Stimulated activated CD4-positive, alpha-beta T cell treated with anti-CD3 and anti-CD28 coated beads, Interleukin-4, amount 100 ng/mL, for 1 hour (primary cell): ENCODE data around the gene RING1.

Experiments
- DNase-seq: peaks from one replicate; pipeline ENCODE4 v3.0.0-alpha.2; 2020

The RING1 gene

DNA sequence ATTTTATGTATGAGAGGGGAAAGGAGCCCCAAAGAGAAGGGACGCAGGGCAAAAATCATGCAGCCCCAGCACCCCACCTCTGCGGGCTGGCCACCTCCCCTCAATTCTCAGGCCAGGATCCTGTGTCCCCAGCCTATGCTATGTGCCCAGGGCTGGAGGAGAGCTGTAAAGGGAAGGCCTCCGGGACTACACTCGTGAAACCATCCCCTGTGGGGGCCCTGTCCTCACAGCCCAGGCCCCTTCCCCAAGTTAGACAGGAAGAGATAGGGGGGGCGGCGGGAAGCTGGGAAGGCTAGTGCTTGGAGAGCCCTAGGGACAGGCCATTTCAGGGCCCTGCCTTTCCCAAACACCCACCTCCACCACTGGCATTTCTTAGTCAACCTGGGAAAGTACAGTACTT is 14.7 kb upstream of the RING1 start:
- DNase-seq: no peak

DNA sequence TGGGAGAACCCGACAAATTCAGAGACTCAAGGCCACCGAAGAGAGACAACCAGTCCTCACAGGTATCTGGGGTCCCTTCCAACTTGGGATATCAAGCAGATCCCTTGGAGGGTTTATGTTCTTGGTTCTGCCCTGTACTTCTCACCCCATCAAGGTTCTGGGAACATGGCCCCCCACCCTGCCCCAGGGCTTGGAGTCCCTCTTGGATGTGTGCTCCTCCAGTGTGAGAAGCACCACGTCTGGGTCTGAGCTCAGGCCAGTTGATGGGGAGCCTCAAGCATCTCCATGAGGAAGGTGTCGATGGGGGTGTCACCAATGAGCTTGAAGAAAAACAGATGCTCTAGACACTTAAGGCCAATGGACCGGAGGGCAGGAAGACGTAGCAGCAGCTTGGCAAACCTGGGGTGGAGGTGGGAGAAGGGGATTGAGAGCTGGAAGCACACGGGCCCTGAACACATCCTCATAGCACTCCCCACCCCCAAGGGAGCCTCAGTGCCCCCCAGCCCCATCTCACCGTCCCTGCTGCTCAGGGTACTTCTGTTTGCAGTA is 13.8 kb upstream of the RING1 start:
- DNase-seq: no peak

DNA sequence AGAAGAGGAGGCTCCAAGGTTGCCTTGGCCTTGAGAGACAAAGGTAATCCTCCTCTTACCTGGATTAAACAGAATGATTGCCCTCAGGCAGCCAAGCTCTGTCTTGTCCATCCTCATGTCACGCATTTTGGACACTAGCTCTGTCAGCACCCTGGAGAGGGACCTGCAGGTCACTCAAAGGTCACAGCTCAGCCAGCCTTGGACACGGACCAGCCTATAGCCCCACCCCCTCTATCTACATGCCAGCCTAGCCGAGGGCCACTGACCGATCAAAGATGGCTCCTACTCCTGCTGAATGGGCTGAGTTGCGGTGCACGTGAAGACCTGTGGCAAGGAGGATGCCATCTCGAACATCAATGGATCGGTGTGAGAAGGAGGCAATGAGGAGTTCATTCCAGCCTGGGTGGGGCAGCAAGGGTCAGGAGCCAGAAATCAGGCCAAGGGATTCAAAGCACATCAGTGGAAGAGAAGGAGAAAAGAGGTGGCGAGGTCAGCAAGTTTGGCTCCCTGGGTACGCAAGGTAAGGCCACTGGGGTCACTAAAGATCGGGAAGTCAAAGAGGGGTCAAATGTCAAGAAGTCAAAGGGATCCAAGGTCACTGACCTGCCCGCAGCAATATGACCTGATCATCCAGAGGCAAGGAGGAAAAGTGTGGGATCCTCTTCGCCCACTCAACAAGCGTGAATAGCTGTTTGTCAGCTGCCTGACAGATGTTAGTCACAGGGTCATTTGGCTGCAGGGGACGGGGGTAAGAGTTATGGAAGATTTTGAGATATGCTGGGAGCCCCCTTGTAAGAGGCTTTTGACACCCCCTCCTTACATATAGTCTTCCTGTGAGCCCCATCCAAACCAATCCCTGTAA is 12.8 kb upstream of the RING1 start:
- no peak for DNase-seq

DNA sequence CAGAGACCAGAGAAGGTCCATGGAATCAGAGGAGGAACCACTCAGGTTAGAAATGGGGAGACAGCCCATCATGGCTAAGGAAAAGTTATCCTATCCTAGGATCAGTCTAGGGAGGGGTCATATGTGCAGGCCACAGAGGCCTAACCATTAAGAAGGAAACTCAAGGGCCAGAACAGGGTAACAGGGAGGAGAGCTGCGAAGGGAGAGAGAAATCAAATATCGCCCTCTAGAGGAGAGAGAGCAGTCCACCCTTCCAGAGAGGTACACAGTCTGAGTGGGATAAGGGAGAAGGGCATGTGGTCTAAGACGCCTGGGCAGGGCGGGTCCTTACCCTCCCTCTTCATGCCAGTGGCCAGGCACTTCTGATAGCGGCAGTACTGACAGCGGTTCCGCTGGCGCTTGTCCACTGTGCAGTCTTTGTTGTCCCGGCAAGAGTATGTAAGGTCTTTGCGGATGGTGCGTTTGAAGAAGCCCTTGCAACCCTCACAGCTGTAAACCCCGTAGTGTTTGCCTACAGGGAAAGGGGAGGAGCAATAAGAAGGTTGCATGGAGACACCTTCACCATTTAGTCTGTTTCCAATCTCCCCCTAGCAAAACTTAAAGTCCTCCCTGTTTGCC is 10.8 kb upstream of the RING1 start:
- DNase-seq: no peak

DNA sequence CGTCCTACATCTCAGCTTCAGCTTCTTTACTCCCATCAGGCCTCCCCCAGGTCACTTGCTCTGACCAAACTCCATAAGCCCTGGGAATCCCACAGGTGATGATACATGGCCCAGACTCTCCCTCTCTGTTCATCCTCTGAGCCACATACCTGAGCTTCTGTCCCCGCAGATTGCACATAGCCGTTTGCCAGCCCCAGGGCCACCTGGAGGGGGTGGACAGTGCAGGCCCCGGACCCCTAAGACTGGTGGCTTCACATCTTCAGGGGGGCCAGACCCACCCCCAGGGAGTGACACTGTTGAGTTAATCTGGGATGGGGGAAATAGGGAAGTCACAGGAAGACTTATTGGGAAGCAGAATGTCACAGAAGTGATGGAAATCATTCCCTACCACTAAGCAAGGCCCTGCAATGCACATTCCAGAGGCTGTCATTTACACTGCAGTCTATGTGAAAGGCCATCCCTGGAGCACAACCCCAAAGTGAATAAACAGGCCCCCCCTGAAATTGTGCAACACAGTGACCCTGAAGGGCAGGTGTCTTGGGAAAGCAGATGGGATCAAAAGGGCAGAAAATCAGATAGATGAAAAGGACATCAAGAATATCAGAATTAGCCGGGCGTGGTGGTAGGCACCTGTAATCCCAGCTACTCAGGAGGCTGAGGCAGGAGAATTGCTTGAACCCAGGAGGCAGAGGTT is 10.0 kb upstream of the RING1 start:
- no peak for DNase-seq

DNA sequence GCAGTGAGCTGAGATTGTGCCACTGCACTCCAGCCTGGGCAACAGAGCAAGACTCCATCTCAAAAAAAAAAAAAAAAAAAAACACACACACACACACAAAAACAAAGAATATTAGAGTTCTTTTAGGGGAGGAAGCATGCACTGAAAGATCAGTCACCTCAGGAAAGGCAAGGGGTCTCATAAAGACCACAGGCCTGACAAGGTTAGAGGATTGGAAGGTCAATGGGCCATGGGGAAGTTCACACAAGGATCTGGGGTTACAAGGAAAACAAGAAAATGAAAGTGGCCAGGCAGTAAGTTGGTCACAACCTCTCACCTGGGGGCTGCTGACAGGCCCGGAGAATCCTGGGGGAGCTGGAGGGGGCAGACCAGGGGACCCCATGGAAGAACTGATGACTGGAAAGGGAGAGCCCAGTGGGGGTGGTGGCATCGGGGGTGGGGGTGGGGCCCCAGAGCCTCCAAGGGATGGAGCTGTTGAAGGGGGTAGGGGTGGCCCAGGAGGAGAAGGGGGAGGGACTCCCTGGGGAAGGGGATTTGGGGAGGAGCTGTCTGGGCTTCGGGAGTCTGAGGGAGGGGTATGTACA is 9.4 kb upstream of the RING1 start:
- DNase-seq: no peak

DNA sequence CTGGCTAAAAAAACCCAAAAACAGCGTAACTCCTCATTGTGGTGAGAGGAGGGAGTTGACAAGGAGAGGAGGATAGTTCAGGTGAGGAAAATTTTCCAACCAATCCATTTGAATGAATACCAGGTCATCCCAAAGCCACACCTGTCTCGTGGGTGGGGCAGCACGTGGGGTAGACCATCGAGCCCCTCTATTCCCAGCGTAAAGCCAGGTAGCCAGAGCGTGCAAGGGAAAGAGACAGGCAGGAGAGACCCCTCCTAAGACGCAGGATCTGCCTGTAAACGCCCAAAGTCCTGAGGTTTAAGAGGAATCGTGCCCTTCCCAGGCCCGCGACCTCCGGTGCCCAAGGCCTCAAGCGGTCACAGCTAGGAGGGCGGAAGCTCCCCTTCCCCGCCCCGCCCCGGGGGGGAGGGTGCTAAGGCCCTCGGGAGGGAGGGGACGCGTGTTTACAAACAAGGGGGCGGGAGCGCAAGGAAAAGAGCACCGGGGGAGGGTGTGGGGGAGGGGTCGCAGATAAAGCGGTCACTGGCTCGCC is 8.5 kb upstream of the RING1 start:
- DNase-seq: peak; percentile 74

DNA sequence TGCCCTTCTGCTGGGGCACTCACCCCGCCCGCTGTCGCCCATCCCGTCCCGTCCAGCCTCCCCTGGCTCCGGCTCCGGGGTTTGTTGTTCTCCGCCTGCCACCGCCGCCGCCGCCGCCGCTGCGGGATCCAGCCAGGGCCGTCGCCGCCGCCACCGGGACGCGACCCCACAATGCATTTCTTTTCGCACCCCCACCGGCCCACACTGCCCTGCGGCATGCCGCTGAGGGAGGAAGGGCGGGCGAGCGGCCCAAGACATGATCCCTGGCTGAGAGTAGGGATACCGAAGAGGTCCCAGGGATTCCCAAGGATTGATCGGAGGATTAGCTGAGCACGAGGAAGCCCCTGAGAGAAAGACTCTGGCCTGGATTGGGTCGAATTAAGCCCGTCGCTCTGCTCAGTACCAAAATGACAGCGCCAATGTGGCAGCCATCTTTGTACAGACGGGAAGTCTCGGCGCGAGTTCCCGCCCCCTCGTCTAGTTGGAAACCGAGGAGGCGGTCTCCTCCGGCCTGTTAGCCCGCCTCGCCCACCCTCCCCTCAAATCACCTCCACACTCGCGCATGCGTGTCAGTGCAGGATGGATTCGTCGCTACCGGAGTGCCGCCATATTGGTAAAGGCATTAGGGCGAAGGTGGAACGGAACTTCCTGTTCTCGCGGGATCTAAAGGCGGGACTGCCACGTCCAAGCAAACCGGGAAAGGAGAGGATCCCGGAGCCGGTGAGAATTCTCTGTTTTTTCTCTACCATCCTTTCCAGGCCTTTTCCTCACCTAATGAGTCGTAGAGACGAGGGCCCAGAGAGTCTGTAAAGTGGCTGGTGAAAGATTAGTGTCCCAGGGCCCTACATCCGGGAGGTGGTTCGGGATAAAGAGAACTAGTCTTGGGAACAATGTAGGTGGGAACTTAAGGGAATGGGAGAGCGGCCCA is 7.8 kb upstream of the RING1 start, which contains the start of the genes RXRB and SLC39A7:
Gene RXRB (minus strand): TSS at position 447 of the 928 bp plus-strand sequence. CDS start 189 bp downstream, at position 258.
Gene SLC39A7 (plus strand): TSS at position 649 of the 928 bp plus-strand sequence. CDS start 379 bp downstream, outside the sequence.
- DNase-seq: peak; percentile 98

DNA sequence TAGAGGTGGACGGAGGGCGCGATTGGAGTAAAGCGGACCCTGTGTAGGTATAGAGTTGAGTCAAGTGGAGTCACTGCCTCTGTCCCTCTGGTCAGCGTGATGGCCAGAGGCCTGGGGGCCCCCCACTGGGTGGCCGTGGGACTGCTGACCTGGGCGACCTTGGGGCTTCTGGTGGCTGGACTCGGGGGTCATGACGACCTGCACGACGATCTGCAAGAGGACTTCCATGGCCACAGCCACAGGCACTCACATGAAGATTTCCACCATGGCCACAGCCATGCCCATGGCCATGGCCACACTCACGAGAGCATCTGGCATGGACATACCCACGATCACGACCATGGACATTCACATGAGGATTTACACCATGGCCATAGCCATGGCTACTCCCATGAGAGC is 7.2 kb upstream of the RING1 start:
- no peak for DNase-seq

DNA sequence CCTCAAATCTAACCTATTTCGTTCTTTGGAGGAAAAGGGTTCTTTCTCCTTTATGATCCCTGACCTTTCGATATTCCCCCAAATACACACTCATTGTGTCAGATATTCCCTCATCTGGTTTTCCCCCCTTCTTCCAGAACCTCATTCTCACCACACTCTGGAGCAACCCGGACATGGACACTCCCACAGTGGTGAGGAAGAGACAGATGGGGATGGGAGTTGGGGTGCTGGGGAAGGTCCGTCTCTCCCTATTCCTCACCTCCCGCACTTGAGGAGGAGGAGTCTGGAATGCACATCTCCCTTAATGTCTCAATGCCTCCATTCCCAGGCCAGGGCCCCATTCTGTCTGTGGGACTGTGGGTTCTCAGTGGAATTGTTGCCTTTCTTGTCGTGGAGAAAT is 6.4 kb upstream of the RING1 start:
- DNase-seq: no peak

DNA sequence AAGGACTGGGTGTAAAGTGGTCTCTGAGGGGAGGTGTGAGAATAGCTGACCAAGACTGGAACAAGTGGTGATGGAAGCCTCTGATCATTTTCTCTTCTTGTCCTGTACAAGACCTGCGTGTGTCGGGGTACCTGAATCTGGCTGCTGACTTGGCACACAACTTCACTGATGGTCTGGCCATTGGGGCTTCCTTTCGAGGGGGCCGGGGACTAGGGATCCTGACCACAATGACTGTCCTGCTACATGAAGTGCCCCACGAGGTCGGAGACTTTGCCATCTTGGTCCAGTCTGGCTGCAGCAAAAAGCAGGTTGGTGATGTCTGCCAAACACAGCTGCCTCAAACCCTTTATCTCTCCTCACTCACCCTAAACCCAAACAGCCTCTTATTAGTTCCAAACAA is 5.5 kb upstream of the RING1 start:
- no peak for DNase-seq

DNA sequence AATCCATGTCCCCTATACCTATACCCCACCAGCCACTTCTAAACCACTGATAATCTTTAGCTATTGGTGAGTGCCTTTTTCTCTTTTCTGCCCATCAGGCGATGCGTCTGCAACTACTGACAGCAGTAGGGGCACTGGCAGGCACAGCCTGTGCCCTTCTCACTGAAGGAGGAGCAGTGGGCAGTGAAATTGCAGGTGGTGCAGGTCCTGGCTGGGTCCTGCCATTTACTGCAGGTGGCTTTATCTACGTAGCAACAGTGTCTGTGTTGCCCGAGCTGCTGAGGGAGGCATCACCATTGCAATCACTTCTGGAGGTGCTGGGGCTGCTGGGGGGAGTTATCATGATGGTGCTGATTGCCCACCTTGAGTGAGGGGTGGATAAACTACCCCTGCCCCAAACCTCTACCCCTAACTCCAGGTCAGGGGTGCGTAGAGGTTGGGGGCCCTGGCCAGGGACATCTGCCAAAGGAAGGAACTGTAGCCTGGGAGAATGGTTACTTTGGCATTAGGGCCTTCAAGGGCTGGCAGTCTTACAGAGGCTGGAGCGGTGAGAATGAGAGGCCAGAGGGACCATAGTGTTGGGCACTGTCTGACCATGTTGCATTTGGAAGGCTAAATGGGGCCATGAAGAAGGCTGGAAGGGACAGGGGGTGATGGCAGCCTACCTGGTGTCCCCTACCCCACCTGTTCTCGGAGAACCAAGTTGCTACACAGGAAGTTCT is 4.7 kb upstream of the RING1 start:
- no peak for DNase-seq

DNA sequence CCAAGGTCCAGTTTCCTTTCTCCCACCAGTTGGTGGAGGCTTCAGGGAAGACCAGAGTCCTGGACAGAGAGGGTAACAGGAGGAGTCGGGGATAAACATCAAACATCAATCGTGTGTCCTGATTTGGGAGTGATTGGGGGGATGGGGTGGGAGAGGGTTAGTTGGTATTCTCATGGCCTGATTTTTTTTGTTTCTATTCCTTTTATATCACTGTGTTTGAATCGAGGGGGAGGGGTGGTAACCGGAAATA is 4.2 kb upstream of the RING1 start:
- no peak for DNase-seq

DNA sequence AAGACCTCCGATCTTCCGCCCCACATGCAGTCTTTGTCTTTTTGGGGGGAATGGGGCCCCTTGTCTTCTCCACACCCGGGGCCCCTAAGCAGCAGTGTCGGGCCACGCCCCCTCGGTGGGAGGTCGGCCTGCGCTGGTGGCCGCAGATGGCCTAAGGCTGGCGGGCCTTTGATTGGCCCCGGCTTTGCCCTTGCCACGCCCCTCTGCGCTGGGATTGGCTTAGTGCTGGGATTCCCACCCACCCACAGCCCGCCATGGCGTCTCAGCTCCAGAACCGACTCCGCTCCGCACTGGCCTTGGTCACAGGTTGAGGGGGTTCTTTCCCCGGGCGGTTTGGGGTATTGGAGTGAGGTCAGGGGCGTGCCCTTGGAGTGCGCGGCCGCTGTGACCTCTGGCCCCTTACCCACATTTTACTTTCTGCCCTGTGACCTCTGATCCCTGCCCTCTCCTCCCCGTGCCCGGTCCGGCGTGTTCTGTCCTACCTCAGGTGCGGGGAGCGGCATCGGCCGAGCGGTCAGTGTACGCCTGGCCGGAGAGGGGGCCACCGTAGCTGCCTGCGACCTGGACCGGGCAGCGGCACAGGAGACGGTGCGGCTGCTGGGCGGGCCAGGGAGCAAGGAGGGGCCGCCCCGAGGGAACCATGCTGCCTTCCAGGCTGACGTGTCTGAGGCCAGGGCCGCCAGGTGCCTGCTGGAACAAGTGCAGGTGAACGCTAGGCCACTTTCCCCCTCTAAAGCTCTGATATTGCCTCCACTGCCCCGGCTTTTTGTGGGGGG is 3.7 kb upstream of the RING1 start, which contains the start of gene HSD17B8:
Gene HSD17B8 (plus strand): TSS at position 241 of the 776 bp plus-strand sequence. CDS start 14 bp downstream, at position 255.
- peak; percentile 95 for DNase-seq

DNA sequence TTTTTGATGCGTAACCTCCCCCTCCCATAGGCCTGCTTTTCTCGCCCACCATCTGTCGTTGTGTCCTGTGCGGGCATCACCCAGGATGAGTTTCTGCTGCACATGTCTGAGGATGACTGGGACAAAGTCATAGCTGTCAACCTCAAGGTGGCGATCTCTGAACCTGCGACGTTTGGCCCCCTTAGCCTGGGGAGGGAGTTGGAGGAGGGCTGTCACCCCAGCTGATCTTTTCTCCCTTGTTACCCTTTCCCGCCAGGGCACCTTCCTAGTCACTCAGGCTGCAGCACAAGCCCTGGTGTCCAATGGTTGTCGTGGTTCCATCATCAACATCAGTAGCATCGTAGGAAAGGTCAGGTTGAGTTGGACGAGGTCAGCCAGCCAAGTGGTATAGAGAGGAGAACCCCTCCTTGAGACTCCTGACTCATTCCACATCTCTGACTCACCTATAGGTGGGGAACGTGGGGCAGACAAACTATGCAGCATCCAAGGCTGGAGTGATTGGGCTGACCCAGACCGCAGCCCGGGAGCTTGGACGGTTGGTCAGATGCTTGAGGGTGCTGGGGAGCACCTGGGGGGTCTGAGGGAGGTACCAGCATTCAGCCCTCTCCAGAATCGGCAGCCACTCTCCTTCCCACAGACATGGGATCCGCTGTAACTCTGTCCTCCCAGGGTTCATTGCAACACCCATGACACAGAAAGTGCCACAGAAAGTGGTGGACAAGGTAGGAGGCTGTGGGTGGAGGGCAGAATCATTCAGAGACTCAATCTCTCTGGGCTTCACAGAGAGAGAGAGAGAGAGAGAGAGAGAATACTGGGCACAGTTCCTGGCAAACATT is 2.9 kb upstream of the RING1 start:
- DNase-seq: no peak

DNA sequence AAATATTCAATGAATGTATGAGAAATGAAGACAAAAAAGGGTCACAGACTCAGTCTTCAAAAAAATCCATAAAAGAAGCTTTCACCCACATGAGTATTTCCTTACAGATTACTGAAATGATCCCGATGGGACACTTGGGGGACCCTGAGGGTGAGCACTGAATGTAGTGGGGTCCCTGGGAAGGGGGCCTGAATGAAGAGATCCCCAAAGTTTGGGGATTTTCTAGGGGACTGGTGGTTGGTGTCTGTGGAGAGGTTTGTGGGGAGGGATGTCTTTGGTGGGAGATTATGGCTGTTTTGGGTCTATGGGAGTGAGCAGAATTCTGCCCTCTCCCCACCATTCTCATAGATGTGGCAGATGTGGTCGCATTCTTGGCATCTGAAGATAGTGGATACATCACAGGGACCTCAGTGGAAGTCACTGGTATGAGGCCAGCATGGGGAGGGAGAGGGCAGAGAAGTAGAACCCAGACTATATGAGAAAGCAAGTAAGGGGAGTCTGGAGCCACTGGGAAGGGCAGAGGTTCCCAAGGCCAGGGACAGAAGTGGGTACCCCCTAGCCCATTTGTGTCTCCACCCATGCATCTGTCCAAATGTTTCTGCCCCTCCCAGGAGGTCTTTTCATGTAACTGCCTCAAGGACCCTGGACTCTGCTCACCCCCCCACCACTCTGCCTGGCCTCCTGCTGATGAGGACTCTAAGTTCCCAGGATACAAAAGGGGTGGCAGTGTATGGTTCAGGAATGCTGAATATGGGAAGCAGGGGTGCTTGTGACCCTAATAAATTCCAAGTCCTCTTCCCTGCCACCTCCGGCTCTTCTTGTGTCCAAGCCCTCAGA is 2.1 kb upstream of the RING1 start:
- DNase-seq: no peak

DNA sequence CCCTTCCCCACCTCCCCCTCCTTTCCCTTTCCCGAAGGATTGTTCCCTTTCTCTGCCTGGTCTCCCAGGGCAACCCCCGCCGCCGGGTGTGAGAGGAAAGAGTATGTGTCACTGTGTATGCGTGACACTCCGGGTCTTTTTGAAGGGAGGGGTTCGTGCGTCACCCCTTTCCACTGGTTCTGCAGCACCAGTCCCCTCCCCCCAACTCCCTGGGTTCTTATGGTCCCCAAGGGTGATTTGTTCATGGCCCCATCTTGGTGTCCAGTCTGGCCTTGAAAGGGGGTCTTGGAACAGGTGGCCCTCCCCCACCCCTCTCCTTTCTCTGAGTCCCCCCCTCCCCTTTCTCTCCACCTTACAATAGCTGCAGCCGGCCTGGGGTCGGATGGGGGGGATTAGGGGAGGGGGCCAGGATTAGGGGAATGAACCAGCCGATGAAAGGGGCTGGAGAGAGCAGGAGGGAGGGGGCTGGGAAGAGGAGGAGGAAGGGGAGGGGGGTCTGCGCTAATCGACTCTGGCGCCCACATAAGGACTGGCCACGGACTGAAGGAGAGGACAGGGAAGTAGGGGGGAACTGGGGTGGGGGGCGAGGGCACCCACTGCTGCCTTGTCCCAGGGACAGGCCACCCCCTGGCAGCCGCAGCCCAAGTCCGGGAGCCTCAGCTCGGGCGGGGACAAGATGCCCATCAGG is 1.3 kb upstream of the RING1 start:
- no peak for DNase-seq
